Peyer's patch (tissue), 4 donors: ENCODE results near the gene CHAT. TPM values are rescaled to one million over a fixed set of nuclear protein-coding genes. Genes with fewer than 3 reads are reported as not detected.

Experiments used
- DNase-seq, 3 donors: peaks; one replicate each; pipeline ENCODE4 v3.0.0-alpha.2; 2017 to 2019
- H3K27ac ChIP-seq, 4 donors: fragments of 200-600 bp; sonication (generic); one replicate each; pipeline ENCODE4 v1.5.1; 2016 to 2019
- H3K27me3 ChIP-seq, 2 donors: fragments of 200-600 bp; sonication (generic); one replicate each; pipeline ENCODE4 v1.5.1; 2019
- H3K36me3 ChIP-seq, 3 donors: fragments of 200-600 bp; sonication (generic); one replicate each; pipeline ENCODE4 v1.5.1; 2016 to 2019
- H3K4me1 ChIP-seq, 4 donors: fragments of 200-600 bp; sonication (generic); one replicate each; pipeline ENCODE4 v1.5.1; 2016 to 2019
- H3K4me3 ChIP-seq, 4 donors: fragments of 200-600 bp; sonication (generic); 1 replicate in 3 of 4; 2 replicates in 1 of 4; pipeline ENCODE4 v1.5.1; 2016 to 2019; ENCODE audit warnings: mild to moderate bottlenecking in 1 of 4
- H3K9me3 ChIP-seq, 4 donors: fragments of 200-600 bp; sonication (generic); one replicate each; pipeline ENCODE4 v1.5.1; 2016 to 2019; ENCODE audit warnings: mild to moderate bottlenecking in 1 of 4
- POLR2A ChIP-seq, 2 donors: fragments of 450-650 bp; IDR thresholded peaks; one replicate each; pipeline ENCODE4 v1.5.1; 2017; ENCODE audit warnings: antibody characterized with exemption in 2 of 2, mild to moderate bottlenecking in 2 of 2, moderate library complexity in 2 of 2
- total RNA-seq, 4 donors: library from RNA; depleted of rRNA; stranded (reverse); fragments of >200 nt; gene quantifications; one replicate each; pipeline ENCODE4 v1.1.0, GENCODE V29; 2016
- TF ChIP-seq, protein P1 (sequence below), 6 experiments: fragments of 450-650 bp in 4 of 6; fragments of 200-600 bp in 2 of 6; sonication (generic) in 1 of 6; IDR thresholded peaks; one replicate each; pipeline ENCODE4 v1.5.1; 2017 to 2019; ENCODE audit warnings: antibody characterized with exemption in 6 of 6, mild to moderate bottlenecking in 3 of 6, moderate library complexity in 1 of 6

CHAT gene
- 1 to 10 TPM in 3 of 4 donors, not detected in 1; 2.1 to 3.8 (median 3.4) TPM for total RNA-seq

DNA sequence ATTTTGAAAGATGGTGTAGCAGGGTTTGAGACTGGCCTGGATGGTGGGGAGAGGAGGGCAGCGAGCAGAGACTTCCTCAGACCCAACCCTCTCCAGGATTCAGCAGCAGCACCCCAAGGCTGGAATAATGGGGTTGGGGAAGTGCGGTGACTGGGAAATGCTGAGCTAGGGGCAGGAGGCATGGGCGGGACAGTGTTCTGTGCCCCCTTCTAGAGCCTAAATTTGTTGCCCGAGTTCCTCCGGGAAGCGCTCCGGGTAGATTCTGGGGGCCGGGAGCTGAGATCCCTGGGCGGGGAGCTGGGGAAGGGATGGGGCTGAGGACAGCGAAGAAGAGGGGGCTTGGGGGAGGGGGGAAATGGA is at the start of gene CHAT:
Gene CHAT (plus strand): TSS at position 156 of the 360 bp plus-strand sequence. CDS start 153 bp downstream, at position 309.
- Histone ChIP-seq H3K27me3 (peaks cover 0 to 32% of the 10 kb centered on the region in 2 donors), H3K4me1 (peaks cover 0 to 21% (median 0%) of the 10 kb centered on the region in 4 donors), H3K27ac (no peak within 1 kb of the TSS), H3K36me3 (no peaks in the 10 kb centered on the region), H3K9me3 (peaks cover 0 to 9% (median 0%) of the 10 kb centered on the region in 4 donors), H3K4me3 (no peak within 1 kb of the TSS)
- peak in 1 of 3 donors; percentile 32 for DNase-seq
- TF ChIP-seq, protein P1, sequence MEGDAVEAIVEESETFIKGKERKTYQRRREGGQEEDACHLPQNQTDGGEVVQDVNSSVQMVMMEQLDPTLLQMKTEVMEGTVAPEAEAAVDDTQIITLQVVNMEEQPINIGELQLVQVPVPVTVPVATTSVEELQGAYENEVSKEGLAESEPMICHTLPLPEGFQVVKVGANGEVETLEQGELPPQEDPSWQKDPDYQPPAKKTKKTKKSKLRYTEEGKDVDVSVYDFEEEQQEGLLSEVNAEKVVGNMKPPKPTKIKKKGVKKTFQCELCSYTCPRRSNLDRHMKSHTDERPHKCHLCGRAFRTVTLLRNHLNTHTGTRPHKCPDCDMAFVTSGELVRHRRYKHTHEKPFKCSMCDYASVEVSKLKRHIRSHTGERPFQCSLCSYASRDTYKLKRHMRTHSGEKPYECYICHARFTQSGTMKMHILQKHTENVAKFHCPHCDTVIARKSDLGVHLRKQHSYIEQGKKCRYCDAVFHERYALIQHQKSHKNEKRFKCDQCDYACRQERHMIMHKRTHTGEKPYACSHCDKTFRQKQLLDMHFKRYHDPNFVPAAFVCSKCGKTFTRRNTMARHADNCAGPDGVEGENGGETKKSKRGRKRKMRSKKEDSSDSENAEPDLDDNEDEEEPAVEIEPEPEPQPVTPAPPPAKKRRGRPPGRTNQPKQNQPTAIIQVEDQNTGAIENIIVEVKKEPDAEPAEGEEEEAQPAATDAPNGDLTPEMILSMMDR (IDR thresholded peaks at IDR 0.05): no peak
- TF ChIP-seq POLR2A (IDR thresholded peaks at IDR 0.05): no peak

DNA sequence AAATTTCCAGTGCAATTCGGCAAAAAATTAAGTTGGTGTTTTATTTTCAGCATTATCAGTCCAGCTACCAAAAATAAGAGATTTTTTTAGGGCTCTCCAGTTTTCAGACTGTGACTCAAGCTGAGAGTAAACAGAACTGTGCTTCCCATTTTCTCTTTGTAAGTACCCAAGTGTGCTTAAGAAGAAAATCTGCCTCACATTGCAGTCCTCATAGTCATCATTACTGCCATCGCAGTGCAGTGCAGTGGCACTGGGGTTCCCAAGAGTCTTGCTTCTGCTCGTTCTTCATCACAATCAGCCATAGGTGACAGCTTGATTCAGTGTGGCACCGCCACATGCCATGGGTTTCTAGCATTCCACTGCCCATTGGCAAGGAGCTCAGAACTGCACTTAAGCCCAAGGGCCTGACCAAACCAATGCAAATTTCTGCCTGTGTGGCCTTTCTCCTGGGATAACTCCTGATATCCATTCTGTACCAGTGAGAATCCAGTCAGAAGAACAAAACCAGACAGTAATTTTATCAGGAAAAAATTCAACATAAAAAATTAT is 49.3 kb upstream of the CHAT start:
- Histone ChIP-seq H3K27ac (no peak overlapping the region), H3K4me3 (no peak overlapping the region), H3K27me3 (no peaks in the 10 kb centered on the region), H3K9me3 (no peaks in the 10 kb centered on the region), H3K36me3 (no peaks in the 10 kb centered on the region), H3K4me1 (no peaks in the 10 kb centered on the region)
- DNase-seq: no peak
- TF ChIP-seq POLR2A (IDR thresholded peaks at IDR 0.05): no peak
- TF ChIP-seq, protein P1 (IDR thresholded peaks at IDR 0.05): no peak

DNA sequence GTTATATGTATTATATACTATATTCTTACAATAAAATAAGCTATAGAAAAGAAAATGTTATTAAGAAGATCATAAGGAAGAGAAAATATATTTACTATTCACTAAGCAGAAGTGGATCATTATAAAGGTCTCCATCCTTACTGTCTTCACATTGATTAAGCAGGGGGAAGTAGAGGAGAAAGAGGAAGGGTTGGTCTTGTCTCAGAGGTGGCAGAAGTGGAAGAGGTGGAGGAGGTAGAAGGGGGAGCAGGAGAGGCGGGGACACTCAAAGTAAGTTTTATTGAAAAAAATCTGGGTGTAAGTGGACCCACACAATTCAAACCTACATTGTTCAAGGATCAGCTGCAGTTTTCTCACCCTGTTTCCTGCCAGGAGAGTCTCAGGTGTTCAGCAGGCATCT is 46.0 kb upstream of the CHAT start:
- no peak for DNase-seq
- Histone ChIP-seq H3K9me3 (no peaks in the 10 kb centered on the region), H3K27me3 (no peaks in the 10 kb centered on the region), H3K4me3 (no peak overlapping the region), H3K27ac (no peak overlapping the region), H3K4me1 (no peaks in the 10 kb centered on the region), H3K36me3 (no peaks in the 10 kb centered on the region)
- TF ChIP-seq POLR2A (IDR thresholded peaks at IDR 0.05): no peak
- TF ChIP-seq, protein P1 (IDR thresholded peaks at IDR 0.05): no peak

DNA sequence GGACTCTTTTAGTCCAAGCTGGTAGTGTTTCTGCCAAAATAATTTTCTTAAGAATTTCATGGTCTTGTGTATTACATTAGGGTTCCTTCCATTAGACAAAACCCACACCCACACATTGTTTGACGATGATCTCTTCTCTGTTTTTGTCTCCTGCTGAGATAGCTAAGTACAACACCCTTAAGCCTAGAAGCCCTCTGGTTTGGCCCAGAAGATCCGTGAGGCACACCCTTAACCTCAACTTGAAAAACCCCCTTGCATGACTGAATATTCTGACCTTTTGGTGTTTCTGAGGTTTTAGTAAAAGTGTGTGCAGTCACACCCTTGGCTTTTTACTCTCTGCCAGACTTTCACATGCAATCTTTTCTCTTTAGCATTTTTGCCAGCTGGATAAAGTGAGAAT is 45.6 kb upstream of the CHAT start:
- TF ChIP-seq POLR2A (IDR thresholded peaks at IDR 0.05): no peak
- TF ChIP-seq, protein P1 (IDR thresholded peaks at IDR 0.05): no peak
- no peak for DNase-seq
- Histone ChIP-seq H3K9me3 (no peaks in the 10 kb centered on the region), H3K4me3 (no peak overlapping the region), H3K27me3 (no peaks in the 10 kb centered on the region), H3K4me1 (no peaks in the 10 kb centered on the region), H3K36me3 (no peaks in the 10 kb centered on the region), H3K27ac (no peak overlapping the region)

DNA sequence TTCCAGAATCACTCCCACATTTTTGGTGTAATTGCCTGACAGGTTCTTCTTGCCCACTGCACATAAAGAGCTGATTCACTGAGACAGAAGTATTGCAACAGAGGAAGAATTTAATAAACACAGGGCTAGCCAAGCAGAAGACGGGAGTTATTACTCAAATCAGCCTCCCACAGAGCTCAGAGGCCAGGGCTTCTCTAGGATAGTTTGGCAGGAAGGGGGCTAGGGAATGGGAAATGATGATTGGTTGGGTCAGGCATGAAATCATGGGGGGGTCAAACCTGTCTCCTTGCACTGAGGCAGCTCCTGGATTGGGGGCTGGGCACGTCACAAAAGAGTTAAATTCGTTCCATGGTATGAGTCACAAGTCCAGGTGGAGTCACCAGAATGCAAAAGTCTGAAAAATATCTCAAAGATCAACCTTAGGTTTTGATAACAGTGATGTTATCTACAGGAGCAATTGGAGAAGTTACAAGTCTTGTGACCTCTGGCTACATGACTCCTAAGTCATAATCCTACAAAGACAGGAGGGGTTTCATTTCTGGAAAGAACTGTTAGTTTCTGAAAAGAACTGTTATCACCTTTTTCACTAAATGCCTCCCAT is 44.7 kb upstream of the CHAT start:
- Histone ChIP-seq H3K9me3 (no peaks in the 10 kb centered on the region), H3K4me1 (no peaks in the 10 kb centered on the region), H3K4me3 (no peak overlapping the region), H3K36me3 (no peaks in the 10 kb centered on the region), H3K27ac (no peak overlapping the region), H3K27me3 (no peaks in the 10 kb centered on the region)
- DNase-seq: no peak
- TF ChIP-seq POLR2A (IDR thresholded peaks at IDR 0.05): no peak
- TF ChIP-seq, protein P1 (IDR thresholded peaks at IDR 0.05): no peak
